Neural cell (in vitro differentiated cells): ENCODE results near the gene KDM1B.
"Not testable (repeated sequence)": the region's sequence is repeated elsewhere in the genome, so short reads cannot be mapped to it uniquely, and the experiment has no call there.

ENCODE experiments used
- POLR2AphosphoS5 ChIP-seq: IDR thresholded peaks from 2 replicates; pipeline ENCODE4 v1.6.1; 2012
- SMC3 ChIP-seq: fragments of 450-650 bp; conservative IDR thresholded peaks from 2 replicates; pipeline ENCODE4 v1.6.1; 2014; ENCODE audit warnings: antibody characterized with exemption, mild to moderate bottlenecking, moderate library complexity; ENCODE audit not compliant: poor library complexity
- TF ChIP-seq, protein P1 (sequence below): fragments of 450-650 bp; IDR thresholded peaks from 2 replicates; pipeline ENCODE4 v1.5.1; 2014; ENCODE audit warnings: antibody characterized with exemption, mild to moderate bottlenecking, moderate library complexity; ENCODE audit not compliant: poor library complexity, severe bottlenecking

DNA sequence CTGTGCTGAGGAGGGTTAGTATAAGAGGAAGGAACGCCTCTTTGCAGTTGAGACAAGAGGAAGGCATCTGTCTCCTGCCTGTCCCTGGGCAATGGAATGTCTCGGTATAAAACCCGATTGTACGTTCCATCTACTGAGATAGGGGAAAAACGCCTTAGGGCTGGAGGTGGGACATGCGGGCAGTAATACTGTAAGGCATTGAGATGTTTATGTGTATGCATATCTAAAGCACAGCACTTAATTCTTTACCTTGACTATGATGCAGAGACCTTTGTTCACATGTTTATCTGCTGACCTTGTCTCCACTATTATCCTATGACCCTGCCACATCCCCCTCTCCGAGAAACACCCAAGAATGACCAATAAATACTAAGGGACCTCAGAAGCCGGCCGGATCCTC, 71.9 kb downstream of the KDM1B start:
- TF ChIP-seq, protein P1, sequence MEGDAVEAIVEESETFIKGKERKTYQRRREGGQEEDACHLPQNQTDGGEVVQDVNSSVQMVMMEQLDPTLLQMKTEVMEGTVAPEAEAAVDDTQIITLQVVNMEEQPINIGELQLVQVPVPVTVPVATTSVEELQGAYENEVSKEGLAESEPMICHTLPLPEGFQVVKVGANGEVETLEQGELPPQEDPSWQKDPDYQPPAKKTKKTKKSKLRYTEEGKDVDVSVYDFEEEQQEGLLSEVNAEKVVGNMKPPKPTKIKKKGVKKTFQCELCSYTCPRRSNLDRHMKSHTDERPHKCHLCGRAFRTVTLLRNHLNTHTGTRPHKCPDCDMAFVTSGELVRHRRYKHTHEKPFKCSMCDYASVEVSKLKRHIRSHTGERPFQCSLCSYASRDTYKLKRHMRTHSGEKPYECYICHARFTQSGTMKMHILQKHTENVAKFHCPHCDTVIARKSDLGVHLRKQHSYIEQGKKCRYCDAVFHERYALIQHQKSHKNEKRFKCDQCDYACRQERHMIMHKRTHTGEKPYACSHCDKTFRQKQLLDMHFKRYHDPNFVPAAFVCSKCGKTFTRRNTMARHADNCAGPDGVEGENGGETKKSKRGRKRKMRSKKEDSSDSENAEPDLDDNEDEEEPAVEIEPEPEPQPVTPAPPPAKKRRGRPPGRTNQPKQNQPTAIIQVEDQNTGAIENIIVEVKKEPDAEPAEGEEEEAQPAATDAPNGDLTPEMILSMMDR: not testable (repeated sequence)
- TF ChIP-seq POLR2AphosphoS5, SMC3: not testable (repeated sequence)
